Keratinocyte (primary cell): ENCODE data around the gene PCDHGB4. TPM values are rescaled to one million over a fixed set of nuclear protein-coding genes. Genes with fewer than 3 reads are reported as not detected.
"Not testable (repeated sequence)": the region's sequence is repeated elsewhere in the genome, so short reads cannot be mapped to it uniquely, and the experiment has no call there.

Experiments
- DNase-seq: peaks from one replicate; pipeline ENCODE4 v3.0.0-alpha.2; 2011; ENCODE audit warnings: low read depth, missing footprints, low spot score
- FAIRE-seq: peaks from 2 replicates; lab custom pipeline; 2011; peaks lifted over from hg19 to GRCh38; lab: Jason Lieb, UNC
- H2AFZ ChIP-seq: 2 replicates; pipeline ENCODE4 v1.6.0; 2012; ENCODE audit warnings: low read length, control low read depth, inconsistent platforms; ENCODE audit not compliant: control insufficient read depth
- H3K27ac ChIP-seq: 2 replicates; pipeline ENCODE4 v1.5.1; 2011; ENCODE audit warnings: low read length; ENCODE audit not compliant: control insufficient read depth, insufficient read depth
- H3K27me3 ChIP-seq: 3 replicates; pipeline ENCODE4 v1.6.0; 2011; ENCODE audit warnings: low read length; ENCODE audit not compliant: control insufficient read depth, insufficient read depth; ENCODE audit errors: extremely low read depth
- H3K36me3 ChIP-seq, 2 experiments: 2 replicates in 1 of 2; 3 replicates in 1 of 2; pipeline ENCODE4 v1.5.1; 2011; ENCODE audit warnings: low read length in 2 of 2, mild to moderate bottlenecking in 1 of 2; ENCODE audit not compliant: control insufficient read depth in 2 of 2, insufficient read depth in 2 of 2; ENCODE audit errors: extremely low read depth in 1 of 2
- H3K4me1 ChIP-seq: 3 replicates; pipeline ENCODE4 v1.5.1; 2011; ENCODE audit warnings: low read length; ENCODE audit not compliant: control insufficient read depth, insufficient read depth; ENCODE audit errors: extremely low read depth
- H3K4me2 ChIP-seq: 3 replicates; pipeline ENCODE4 v1.6.0; 2011; ENCODE audit warnings: low read depth, low read length; ENCODE audit not compliant: control insufficient read depth, insufficient read depth; ENCODE audit errors: extremely low read depth
- H3K4me3 ChIP-seq, 3 experiments: fragments of 200-600 bp in 1 of 3; sonication (generic) in 1 of 3; 2 replicates in 2 of 3; 3 replicates in 1 of 3; pipeline ENCODE4 v1.5.1; 2011 to 2016; ENCODE audit warnings: low read length in 3 of 3, mild to moderate bottlenecking in 3 of 3, control low read depth in 2 of 3, inconsistent platforms in 1 of 3, low read depth in 1 of 3, mixed read lengths in 1 of 3, mixed run types in 1 of 3, moderate library complexity in 1 of 3; ENCODE audit not compliant: control insufficient read depth in 2 of 3, insufficient read depth in 2 of 3; ENCODE audit errors: extremely low read depth in 1 of 3
- H3K79me2 ChIP-seq: 2 replicates; pipeline ENCODE4 v1.6.0; 2012; ENCODE audit warnings: low read length; ENCODE audit not compliant: control insufficient read depth, insufficient read depth
- H3K9ac ChIP-seq: 3 replicates; pipeline ENCODE4 v1.6.0; 2011; ENCODE audit warnings: low read length; ENCODE audit not compliant: control insufficient read depth, insufficient read depth; ENCODE audit errors: extremely low read depth
- H3K9me1 ChIP-seq: 3 replicates; pipeline ENCODE4 v1.6.0; 2011; ENCODE audit warnings: low read length; ENCODE audit not compliant: control insufficient read depth, insufficient read depth; ENCODE audit errors: extremely low read depth
- H3K9me3 ChIP-seq: 2 replicates; pipeline ENCODE4 v1.5.1; 2012; ENCODE audit warnings: low read depth, low read length; ENCODE audit not compliant: control insufficient read depth
- H4K20me1 ChIP-seq: 3 replicates; pipeline ENCODE4 v1.6.0; 2011; ENCODE audit warnings: low read length; ENCODE audit not compliant: control insufficient read depth, insufficient read depth; ENCODE audit errors: extremely low read depth
- EZH2 ChIP-seq: IDR thresholded peaks from one replicate; pipeline ENCODE4 v1.6.1; 2012; ENCODE audit warnings: inconsistent platforms, mild to moderate bottlenecking, low read length, moderate library complexity
- dilution Hi-C: fragments of 300-500 bp; cut with MboI; formaldehyde crosslinking; loops from one replicate; pipeline ENCODE4 v1.7.0; 2020; ENCODE audit warnings: low sequenced_read_pairs; ENCODE audit not compliant: extremely low pct_ligation_motif_present
- polyA plus RNA-seq, 5 experiments: library from polyadenylated mRNA; depleted of rRNA in 3 of 5; stranded (reverse) in 3 of 5; stranded (forward) in 1 of 5; unstranded in 1 of 5; fragments of >200 nt; gene quantifications; 1 replicate in 1 of 5; 2 replicates in 3 of 5; 3 replicates in 1 of 5; pipeline versions ENCODE4 v1.2.1 to v1.2.3, GENCODE V29; 2011 to 2012; ENCODE audit warnings: missing spikeins in 2 of 5, low read depth in 1 of 5, low replicate concordance in 1 of 5
- TF ChIP-seq, protein P1 (sequence below), 3 experiments: IDR thresholded peaks in 1 of 3; conservative IDR thresholded peaks in 1 of 3; optimal IDR thresholded peaks in 1 of 3; 2 replicates in 2 of 3; 3 replicates in 1 of 3; pipeline versions ENCODE3 to v1.5.1; 2011; ENCODE audit warnings: low read length in 3 of 3, mild to moderate bottlenecking in 3 of 3, moderate library complexity in 2 of 3, control low read depth in 1 of 3, inconsistent platforms in 1 of 3; ENCODE audit not compliant: insufficient read depth in 2 of 3; ENCODE audit errors: extremely low read depth in 1 of 3

The PCDHGB4 gene
- polyA plus RNA-seq, 1 donor (not counting 4 experiments of a cell fraction or from before 2014, with no cell fraction given) = 1.6 TPM

DNA sequence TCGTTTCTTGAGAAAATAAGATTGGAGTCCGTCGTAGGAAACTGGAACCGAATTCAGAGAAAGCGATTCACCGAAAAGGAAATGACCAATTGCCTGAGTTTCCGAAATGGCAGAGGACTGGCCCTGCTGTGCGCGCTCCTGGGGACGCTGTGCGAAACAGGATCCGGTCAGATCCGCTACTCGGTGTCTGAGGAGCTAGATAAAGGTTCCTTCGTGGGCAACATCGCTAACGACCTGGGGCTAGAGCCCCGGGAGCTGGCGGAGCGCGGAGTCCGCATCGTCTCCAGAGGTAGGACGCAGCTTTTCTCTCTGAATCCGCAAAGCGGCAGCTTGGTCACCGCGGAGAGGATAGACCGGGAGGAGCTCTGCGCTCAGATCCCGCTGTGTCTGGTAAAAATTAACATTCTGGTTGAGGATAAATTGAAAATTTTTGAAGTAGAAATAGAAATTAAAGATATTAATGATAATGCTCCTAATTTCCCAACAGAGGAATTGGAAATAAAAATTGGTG, 43.5 kb upstream of the PCDHGB4 start:
- H2AFZ ChIP-seq = peak overlapping the region; percentile 26
- FAIRE-seq = no peak

GRCh38 chr5:141345327-141345726, 42.2 kb upstream of the PCDHGB4 start:
- DNase-seq (no peak), FAIRE-seq (no peak)
- Histone ChIP-seq H3K9me1 (no peaks in the 10 kb centered on the region), H4K20me1 (no peaks in the 10 kb centered on the region), H3K79me2 (no peaks in the 10 kb centered on the region), H3K27me3 (no peaks in the 10 kb centered on the region), H2AFZ (no peak overlapping the region), H3K36me3 (no peaks in the 10 kb centered on the region), H3K4me2 (no peak overlapping the region), H3K27ac (no peak overlapping the region), H3K4me3 (no peak overlapping the region), H3K4me1 (no peaks in the 10 kb centered on the region), H3K9ac (no peak overlapping the region), H3K9me3 (peaks cover 10% of the 10 kb centered on the region)
- dilution Hi-C loops = no loop called here
- TF ChIP-seq EZH2 = no peak
- TF ChIP-seq, protein P1, sequence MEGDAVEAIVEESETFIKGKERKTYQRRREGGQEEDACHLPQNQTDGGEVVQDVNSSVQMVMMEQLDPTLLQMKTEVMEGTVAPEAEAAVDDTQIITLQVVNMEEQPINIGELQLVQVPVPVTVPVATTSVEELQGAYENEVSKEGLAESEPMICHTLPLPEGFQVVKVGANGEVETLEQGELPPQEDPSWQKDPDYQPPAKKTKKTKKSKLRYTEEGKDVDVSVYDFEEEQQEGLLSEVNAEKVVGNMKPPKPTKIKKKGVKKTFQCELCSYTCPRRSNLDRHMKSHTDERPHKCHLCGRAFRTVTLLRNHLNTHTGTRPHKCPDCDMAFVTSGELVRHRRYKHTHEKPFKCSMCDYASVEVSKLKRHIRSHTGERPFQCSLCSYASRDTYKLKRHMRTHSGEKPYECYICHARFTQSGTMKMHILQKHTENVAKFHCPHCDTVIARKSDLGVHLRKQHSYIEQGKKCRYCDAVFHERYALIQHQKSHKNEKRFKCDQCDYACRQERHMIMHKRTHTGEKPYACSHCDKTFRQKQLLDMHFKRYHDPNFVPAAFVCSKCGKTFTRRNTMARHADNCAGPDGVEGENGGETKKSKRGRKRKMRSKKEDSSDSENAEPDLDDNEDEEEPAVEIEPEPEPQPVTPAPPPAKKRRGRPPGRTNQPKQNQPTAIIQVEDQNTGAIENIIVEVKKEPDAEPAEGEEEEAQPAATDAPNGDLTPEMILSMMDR (optimal IDR thresholded peaks at IDR 0.05 in 1 of 3, IDR thresholded peaks at IDR 0.05 in 1 of 3, conservative IDR thresholded peaks at IDR 0.05 in 1 of 3; ENCODE audit: extremely low read depth in 1 of 3, insufficient read depth in 2 of 3, low read length in 3 of 3) = no peak

More for the DNA sequence above, 43.5 kb upstream of the PCDHGB4 start:
- dilution Hi-C loops = no loop called here
- Histone ChIP-seq H3K9ac (no peak overlapping the region), H3K4me1 (no peaks in the 10 kb centered on the region), H3K27ac (no peak overlapping the region), H3K27me3 (peaks cover 6% of the 10 kb centered on the region), H3K79me2 (no peaks in the 10 kb centered on the region), H3K9me3 (peaks cover 14% of the 10 kb centered on the region), H3K9me1 (no peaks in the 10 kb centered on the region), H3K36me3 (no peaks in the 10 kb centered on the region), H3K4me2 (peak overlapping the region; percentile 14), H3K4me3 (peak overlapping the region in 1 of 3 experiments; percentile 13), H4K20me1 (no peaks in the 10 kb centered on the region)
- TF ChIP-seq, protein P1 (optimal IDR thresholded peaks at IDR 0.05 in 1 of 3, IDR thresholded peaks at IDR 0.05 in 1 of 3, conservative IDR thresholded peaks at IDR 0.05 in 1 of 3; ENCODE audit: extremely low read depth in 1 of 3, insufficient read depth in 2 of 3, low read length in 3 of 3) = no peak
- no peak for TF ChIP-seq EZH2
- no peak for DNase-seq

DNA sequence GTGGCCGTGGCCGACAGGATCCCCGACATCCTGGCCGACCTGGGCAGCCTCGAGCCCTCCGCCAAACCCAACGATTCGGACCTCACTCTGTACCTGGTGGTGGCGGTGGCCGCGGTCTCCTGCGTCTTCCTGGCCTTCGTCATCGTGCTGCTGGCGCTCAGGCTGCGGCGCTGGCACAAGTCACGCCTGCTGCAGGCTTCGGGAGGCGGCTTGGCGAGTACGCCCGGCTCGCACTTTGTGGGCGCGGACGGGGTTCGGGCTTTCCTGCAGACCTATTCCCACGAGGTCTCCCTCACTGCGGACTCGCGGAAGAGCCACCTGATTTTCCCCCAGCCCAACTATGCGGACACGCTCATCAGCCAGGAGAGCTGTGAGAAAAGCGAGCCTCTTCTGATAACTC, 41.5 kb upstream of the PCDHGB4 start:
- H2AFZ ChIP-seq, FAIRE-seq, H3K4me1 ChIP-seq, H3K9ac ChIP-seq, H3K9me1 ChIP-seq, H4K20me1 ChIP-seq, DNase-seq, H3K27me3 ChIP-seq, H3K4me2 ChIP-seq, H3K4me3 ChIP-seq, H3K9me3 ChIP-seq, H3K27ac ChIP-seq, H3K79me2 ChIP-seq, dilution Hi-C loops, H3K36me3 ChIP-seq: not testable (repeated sequence)
